Measurements from ENCODE around the gene IL22RA1.

Gene IL22RA1

GRCh38 chr1:24136956-24137539 lies 5.9 kb downstream of the IL22RA1 start:
- no peak for DNase-seq

- DNase-seq, result no peak
Measured at GRCh38 chr1:24134376-24134775, 8.6 kb downstream of the IL22RA1 start.

GRCh38 chr1:24133819-24134218 lies 9.1 kb downstream of the IL22RA1 start:
- DNase-seq, result no peak

DNA sequence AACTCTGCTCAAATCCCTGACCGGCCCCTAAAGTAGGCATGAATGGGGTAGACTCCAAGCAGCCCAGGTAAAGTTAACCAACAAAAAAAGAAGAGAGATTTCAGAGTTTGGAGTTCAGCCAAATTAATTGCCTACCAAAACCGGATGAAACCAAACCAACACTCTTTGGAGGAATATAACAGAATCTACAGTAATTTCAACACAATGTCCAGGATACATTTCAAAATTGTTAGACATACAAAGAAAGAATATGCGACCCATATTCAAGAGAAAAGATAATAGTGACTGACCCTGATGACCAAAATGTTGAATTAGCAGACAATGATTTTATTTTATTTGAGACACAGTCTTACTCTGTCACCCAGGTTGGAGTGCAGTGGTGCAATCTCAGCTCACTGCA lies 12.6 kb downstream of the IL22RA1 start:
- no peak for DNase-seq

DNA sequence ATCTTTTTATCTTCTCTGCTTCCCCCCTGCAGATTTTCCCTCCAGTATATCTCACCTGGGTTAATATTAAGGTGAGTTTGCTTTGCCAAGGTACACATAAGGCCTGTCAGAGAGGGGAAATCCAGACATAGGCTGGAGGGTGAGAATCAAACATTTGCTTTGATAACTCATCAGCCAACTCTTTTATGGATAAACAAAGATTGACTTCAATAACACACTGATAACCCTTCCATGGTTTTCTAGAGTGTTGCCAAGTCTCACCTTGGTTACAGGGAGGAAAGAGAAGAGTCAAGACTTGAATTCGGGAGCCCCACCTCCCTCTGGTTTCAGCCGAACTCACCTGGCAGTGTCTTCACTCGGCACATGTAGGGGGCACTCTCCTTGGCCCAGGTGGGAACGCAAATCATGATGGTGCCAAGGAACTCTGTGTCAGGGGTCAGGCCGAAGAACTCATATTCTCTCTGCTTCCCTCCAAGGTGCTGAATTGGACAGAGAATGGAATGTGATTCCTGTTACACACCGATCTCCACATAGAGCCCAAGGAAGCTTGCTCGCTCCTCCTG lies 15.1 kb downstream of the IL22RA1 start:
- no peak for DNase-seq

GRCh38 chr1:24127134-24127800 lies 15.7 kb downstream of the IL22RA1 start:
- DNase-seq, result no peak

DNA sequence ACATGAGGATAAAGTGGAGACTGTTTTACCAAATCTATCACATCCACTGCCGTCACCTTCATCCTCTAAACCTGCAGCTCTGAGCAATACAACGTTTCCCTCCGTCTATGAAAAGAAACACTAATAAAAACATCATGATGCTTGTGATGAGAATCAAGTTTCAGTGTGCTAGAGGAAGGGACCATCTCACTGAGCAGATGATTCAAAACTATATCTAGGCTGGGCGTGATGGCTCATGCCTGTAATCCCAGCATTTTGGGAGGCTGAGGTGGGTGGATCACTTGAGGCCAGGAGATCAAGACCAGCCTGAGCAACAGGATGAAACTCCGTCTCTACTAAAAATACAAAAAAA lies 16.3 kb downstream of the IL22RA1 start:
- DNase-seq, result no peak

- DNase-seq, result no peak
Measured at GRCh38 chr1:24126018-24126671, 16.8 kb downstream of the IL22RA1 start.

DNA sequence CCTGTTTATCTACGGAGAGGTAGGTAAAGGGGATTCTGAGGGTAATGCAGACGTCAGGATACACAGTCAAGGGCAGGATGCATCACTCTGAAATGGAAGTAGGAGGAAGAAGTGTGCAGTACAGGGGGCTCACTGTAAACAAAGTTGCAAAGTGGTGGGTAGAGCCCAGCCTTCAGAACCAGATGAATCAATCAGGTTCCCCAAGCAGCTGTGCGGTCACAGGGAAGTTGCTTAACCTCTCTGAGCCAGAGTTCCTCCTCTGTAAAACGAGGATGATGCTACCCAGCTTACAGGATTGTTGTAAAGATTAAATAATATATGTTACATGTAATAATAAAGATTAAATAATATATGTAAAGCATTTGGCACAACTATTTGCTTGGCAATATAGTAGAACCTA lies 17.5 kb downstream of the IL22RA1 start:
- no peak for DNase-seq

DNA sequence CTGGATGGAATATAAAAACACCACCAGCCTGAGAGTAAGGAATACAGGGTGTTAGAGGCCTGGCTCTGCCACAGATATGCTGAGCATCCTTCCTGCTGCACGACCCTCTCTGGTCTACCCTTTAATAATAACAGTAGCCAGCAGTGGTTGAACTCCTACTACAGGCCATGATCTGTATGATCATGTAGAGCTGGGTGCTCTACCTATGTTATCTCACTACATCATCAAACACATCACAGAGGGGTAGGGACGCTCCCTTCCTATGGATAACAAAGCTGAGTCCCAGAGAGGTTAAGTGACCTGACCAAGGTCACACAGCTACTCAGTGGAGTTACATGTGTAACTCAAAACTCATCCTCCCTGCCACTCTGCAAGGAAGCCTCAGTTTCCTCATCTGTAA lies 18.0 kb downstream of the IL22RA1 start:
- no peak for DNase-seq

DNA sequence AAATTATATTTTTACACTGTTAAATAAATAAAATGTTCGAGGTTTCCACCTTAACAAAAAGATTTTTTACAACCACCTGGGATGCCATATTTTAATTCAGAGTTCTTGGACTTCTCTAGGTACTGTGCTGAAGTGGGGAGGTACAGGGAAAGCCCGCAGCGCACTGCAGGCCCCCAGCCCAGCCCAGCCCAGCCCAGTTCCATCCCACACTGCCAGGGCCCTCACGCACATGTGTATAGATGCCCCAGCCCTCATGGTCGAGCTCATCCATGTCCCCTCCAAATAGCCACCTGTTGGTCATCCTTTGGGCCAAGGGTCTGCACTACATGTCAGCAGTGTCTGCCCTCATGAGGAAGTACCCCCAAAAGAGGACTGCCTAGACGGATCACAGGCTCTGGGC lies 19.3 kb downstream of the IL22RA1 start:
- no peak for DNase-seq

GRCh38 chr1:24122776-24123175 lies 20.2 kb downstream of the IL22RA1 start:
- DNase-seq, result no peak

DNA sequence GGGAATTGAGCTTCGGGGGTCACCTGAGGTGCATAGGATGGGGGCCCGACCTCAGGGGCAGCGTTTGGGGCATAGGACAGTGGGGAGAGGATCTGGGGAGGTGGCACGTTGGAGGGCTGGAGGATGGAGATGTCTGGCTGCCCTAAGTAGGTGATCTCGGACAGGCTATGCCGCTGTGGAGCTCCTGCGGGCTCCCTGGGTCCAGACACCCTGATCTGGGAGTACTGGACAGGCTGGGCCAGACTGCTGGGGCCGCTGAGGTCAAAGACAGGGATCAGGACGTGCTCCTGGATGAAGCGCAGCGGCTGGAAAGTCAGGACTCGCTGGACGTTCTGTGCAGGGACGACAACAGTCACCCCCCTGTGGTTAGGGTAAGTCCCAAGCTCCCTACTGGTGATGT lies 21.5 kb downstream of the IL22RA1 start:
- no peak for DNase-seq

DNA sequence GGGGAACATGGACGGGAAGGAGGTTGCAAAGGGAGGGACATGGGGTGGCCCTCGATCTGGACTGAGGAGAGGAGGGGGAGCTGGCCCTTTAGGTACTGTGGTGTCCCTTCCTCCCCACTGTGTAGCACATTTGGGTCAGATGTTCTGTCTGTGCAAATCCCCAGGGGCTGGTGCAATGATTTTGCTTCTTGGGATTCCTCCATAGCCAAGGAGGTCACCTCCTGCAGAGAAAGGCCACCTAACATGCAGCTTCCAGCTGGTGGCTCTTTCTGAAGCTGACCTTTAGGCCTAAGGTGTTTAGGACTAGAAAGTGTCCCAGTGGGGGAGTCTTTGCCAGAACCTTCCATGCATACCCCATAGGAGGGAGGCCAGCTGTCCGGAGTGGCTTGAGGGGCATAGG lies 22.0 kb downstream of the IL22RA1 start:
- no peak for DNase-seq

DNA sequence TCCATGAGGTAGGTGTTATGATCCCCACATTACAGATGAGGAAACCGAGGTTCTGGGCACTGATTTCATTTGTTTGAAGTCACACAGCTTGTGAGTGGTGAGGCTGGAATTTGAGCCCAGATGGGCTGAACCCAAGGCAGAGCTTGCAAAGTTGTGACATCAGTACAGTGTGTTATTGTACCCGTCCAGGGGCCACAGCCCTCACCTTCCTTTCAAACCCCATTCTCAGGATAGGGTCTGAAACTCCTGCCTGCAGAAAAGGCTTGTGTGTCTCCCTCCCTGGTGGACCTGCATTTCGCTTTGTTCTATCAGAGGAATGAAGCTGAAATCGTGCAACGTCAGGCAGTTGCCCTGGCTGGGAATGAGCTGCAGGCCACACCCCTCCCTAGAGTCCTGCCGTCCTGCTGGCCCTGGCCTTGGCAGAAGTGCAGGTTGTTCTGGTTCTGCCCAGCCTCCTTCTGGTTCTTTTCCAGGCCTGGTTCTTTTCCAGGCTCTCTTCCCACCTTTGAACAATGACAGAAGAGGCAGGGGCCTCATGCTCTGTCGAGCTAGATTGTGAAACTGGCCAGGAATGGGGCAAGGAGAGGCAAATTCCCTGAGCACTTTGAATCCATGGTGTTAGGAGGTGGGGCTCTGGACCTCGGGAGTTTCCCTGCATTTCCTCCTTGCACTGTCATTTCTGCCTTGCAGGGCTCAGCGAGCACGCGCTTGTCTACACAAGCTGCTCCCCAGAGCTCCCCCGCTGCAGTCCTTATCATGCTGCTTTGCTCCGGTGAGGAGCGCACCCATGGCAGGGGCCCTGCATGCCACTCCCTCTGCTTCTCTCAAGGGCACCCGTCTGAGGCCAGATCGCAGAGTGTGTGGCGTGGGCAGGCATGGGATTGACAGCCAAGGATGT lies 22.8 kb downstream of the IL22RA1 start:
- DNase-seq, result no peak

DNA sequence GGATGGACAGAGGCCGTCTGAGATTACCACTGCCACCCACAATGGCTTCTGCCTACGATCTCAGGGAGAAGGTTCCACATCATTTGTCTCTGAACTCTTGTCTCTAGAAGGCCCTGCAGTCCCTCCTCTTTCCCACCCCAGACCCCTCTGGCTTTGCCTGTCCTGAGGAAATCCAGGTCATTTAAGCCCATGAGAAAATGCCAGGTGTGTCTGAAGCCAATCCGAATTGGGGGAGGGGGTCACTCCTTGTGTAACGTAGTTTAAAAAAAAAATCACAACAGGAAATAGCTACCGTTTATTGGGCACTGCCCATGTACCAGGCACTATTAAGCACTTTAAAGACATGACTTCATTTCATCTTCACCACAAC lies 23.5 kb downstream of the IL22RA1 start:
- DNase-seq, result no peak

- no peak for DNase-seq
Measured at GRCh38 chr1:24118410-24119242, 24.3 kb downstream of the IL22RA1 start.

DNA sequence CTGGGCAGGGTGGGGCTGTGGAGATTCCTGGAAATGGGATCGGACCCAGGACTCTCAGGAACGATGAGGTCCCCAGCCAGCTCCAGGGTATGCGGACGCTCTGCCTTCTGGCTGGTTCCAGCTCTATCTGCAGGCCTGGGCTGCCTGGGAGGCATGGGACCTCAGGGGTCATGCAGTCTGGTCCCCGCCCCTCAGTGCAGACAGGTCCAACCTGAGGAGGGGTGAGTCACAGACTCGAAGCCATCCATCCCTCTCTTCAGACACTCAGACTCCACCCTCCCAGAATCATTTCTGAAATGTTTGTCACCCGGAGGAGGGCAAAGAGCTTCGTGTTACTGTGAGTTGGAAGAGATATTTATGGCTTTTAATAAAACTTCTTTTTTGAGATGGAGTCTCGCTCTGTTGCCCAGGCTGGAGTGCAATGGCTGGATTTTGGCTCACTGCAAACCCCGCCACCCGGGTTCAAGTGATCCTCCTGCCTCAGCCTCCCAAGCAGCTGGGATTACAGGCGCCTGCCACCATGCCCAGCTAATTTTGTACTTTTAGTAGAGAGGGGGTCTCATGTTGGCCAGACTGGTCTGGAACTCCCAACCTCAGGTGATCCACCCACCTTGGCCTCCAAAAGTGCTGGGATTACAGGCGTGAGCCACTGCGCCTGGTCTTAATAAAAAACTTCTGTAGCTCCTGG lies 25.1 kb downstream of the IL22RA1 start:
- no peak for DNase-seq

GRCh38 chr1:24117132-24117531 lies 25.8 kb downstream of the IL22RA1 start:
- no peak for DNase-seq

DNA sequence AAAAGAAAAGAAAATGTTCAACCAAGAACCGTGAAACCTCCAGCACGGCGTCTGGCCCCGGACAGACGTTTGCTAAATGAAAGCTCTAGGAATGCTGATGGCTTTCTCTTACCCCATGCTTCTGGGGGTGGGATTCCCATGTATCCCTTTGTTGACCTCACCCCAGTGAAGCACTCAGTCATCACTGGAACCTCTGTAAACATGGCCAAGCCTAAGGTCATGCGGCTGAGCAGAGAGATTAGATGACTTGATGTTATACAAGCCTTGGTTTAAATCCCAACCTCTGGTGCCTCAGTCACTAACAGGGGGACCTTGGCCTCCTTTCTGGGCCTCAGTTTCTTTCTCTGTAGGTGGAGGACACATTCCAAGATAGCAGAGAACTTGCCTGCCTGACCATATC lies 28.2 kb downstream of the IL22RA1 start:
- no peak for DNase-seq

GRCh38 chr1:24113641-24114033 lies 29.3 kb downstream of the IL22RA1 start:
- no peak for DNase-seq
